22Rv1 (cell line): ENCODE results near the gene DDC.

ENCODE experiments used
- H3K27ac ChIP-seq: fragments of 450-650 bp; 2 replicates; pipeline ENCODE4 v1.5.1; 2017
- CTCF ChIP-seq: fragments of 450-650 bp; IDR thresholded peaks from 2 replicates; pipeline ENCODE4 v1.5.1; 2017; ENCODE audit warnings: mild to moderate bottlenecking
- ZFX ChIP-seq: fragments of 450-650 bp; IDR thresholded peaks from 2 replicates; pipeline ENCODE4 v1.6.1; 2017; ENCODE audit warnings: antibody characterized with exemption, borderline replicate concordance

Gene DDC

GRCh38 chr7:50508471-50508943, 56.7 kb downstream of the DDC start:
- TF ChIP-seq CTCF: no peak
- H3K27ac ChIP-seq: no peak overlapping the region

GRCh38 chr7:50507898-50508470, 57.2 kb downstream of the DDC start:
- 0 out of 2 replicates have a peak, but pooled peaks have one; percentile 0 for TF ChIP-seq CTCF
- TF ChIP-seq ZFX: no peak

GRCh38 chr7:50505553-50506210, 59.5 kb downstream of the DDC start:
- no peak for TF ChIP-seq ZFX
- no peak for TF ChIP-seq CTCF

More at GRCh38 chr7:50507898-50508470, 57.2 kb downstream of the DDC start:
- H3K27ac ChIP-seq: no peak overlapping the region

GRCh38 chr7:50504646-50505546, 60.3 kb downstream of the DDC start:
- TF ChIP-seq CTCF (no peak), ZFX (no peak)

More at GRCh38 chr7:50505553-50506210, 59.5 kb downstream of the DDC start:
- no peak overlapping the region for H3K27ac ChIP-seq

GRCh38 chr7:50502947-50503346, 62.3 kb downstream of the DDC start:
- no peak overlapping the region for H3K27ac ChIP-seq
- TF ChIP-seq ZFX: no peak

More at GRCh38 chr7:50504646-50505546, 60.3 kb downstream of the DDC start:
- no peak overlapping the region for H3K27ac ChIP-seq

- no peak for TF ChIP-seq CTCF
- TF ChIP-seq ZFX: no peak
- H3K27ac ChIP-seq: no peak overlapping the region
Observed at GRCh38 chr7:50502001-50502684, 63.1 kb downstream of the DDC start.

GRCh38 chr7:50499092-50499491, 66.1 kb downstream of the DDC start:
- no peak overlapping the region for H3K27ac ChIP-seq
- TF ChIP-seq CTCF: no peak
- no peak for TF ChIP-seq ZFX
